HL-60 (cell line): ENCODE data around the gene MYOZ2.

ENCODE experiments used
- DNase-seq, 2 experiments: peaks; one replicate each; pipeline ENCODE4 v3.0.0-alpha.2; 2010 to 2020; ENCODE audit warnings: low read depth in 1 of 2, low spot score in 1 of 2
- H3K27ac ChIP-seq: fragments of 250-450 bp; sonication (Bioruptor Pico); replicated peaks from 2 replicates; pipeline ENCODE4 v1.5.1; 2020; ENCODE audit warnings: mild to moderate bottlenecking, moderate library complexity
- H3K27me3 ChIP-seq: fragments of 250-450 bp; sonication (Bioruptor Pico); 2 replicates; pipeline ENCODE4 v1.5.1; 2021; ENCODE audit warnings: mild to moderate bottlenecking, moderate library complexity; ENCODE audit not compliant: insufficient read depth, poor library complexity, severe bottlenecking
- H3K4me3 ChIP-seq: replicated peaks from 2 replicates; pipeline ENCODE4 v1.5.1; 2011; ENCODE audit warnings: mild to moderate bottlenecking, control low read depth, low read length; ENCODE audit not compliant: insufficient read depth
- GABPA ChIP-seq: IDR thresholded peaks from 2 replicates; pipeline ENCODE4 v1.6.1; 2012; ENCODE audit warnings: low read depth
- POLR2AphosphoS5 ChIP-seq: IDR thresholded peaks from 2 replicates; pipeline ENCODE4 v1.6.1; 2012; ENCODE audit warnings: low read depth
- REST ChIP-seq: IDR thresholded peaks from 2 replicates; pipeline ENCODE4 v1.6.1; 2012; ENCODE audit warnings: low read depth; ENCODE audit not compliant: insufficient replicate concordance
- SPI1 ChIP-seq: IDR thresholded peaks from 2 replicates; pipeline ENCODE4 v1.6.1; 2012; ENCODE audit warnings: low read depth, mild to moderate bottlenecking, borderline replicate concordance
- TF ChIP-seq, protein P1 (sequence below): IDR thresholded peaks from one replicate; pipeline ENCODE4 v1.5.1; 2011; ENCODE audit warnings: low read length, control low read depth, inconsistent platforms; ENCODE audit not compliant: insufficient read depth

Gene MYOZ2

GRCh38 chr4:119151161-119151560 is 15.5 kb downstream of the MYOZ2 start:
- Histone ChIP-seq H3K27me3 (no peaks in the 10 kb centered on the region), H3K27ac (no peak overlapping the region), H3K4me3 (no peak overlapping the region)
- TF ChIP-seq GABPA (no peak), REST (no peak), POLR2AphosphoS5 (no peak), SPI1 (no peak)
- TF ChIP-seq, protein P1, sequence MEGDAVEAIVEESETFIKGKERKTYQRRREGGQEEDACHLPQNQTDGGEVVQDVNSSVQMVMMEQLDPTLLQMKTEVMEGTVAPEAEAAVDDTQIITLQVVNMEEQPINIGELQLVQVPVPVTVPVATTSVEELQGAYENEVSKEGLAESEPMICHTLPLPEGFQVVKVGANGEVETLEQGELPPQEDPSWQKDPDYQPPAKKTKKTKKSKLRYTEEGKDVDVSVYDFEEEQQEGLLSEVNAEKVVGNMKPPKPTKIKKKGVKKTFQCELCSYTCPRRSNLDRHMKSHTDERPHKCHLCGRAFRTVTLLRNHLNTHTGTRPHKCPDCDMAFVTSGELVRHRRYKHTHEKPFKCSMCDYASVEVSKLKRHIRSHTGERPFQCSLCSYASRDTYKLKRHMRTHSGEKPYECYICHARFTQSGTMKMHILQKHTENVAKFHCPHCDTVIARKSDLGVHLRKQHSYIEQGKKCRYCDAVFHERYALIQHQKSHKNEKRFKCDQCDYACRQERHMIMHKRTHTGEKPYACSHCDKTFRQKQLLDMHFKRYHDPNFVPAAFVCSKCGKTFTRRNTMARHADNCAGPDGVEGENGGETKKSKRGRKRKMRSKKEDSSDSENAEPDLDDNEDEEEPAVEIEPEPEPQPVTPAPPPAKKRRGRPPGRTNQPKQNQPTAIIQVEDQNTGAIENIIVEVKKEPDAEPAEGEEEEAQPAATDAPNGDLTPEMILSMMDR: no peak
- no peak for DNase-seq

GRCh38 chr4:119152741-119153140 is 17.1 kb downstream of the MYOZ2 start:
- DNase-seq: no peak
- Histone ChIP-seq H3K4me3 (no peak overlapping the region), H3K27ac (no peak overlapping the region), H3K27me3 (no peaks in the 10 kb centered on the region)
- TF ChIP-seq REST (no peak), POLR2AphosphoS5 (no peak), GABPA (no peak), SPI1 (no peak)
- TF ChIP-seq, protein P1: no peak

GRCh38 chr4:119162174-119162573 is 26.5 kb downstream of the MYOZ2 start:
- Histone ChIP-seq H3K27ac (no peak overlapping the region), H3K4me3 (no peak overlapping the region), H3K27me3 (no peaks in the 10 kb centered on the region)
- DNase-seq: no peak
- TF ChIP-seq SPI1: no peak
- no peak for TF ChIP-seq POLR2AphosphoS5
- TF ChIP-seq, protein P1: no peak
- TF ChIP-seq GABPA: no peak
- no peak for TF ChIP-seq REST
